Measurements from ENCODE around the gene BRD3OS. TPM values are rescaled to one million over a fixed set of nuclear protein-coding genes. Genes with fewer than 3 reads are reported as not detected.

BRD3OS gene
- total RNA-seq, 4 donors from 2014 or later = 1.8 to 6.2 (median 4.3) TPM

DNA sequence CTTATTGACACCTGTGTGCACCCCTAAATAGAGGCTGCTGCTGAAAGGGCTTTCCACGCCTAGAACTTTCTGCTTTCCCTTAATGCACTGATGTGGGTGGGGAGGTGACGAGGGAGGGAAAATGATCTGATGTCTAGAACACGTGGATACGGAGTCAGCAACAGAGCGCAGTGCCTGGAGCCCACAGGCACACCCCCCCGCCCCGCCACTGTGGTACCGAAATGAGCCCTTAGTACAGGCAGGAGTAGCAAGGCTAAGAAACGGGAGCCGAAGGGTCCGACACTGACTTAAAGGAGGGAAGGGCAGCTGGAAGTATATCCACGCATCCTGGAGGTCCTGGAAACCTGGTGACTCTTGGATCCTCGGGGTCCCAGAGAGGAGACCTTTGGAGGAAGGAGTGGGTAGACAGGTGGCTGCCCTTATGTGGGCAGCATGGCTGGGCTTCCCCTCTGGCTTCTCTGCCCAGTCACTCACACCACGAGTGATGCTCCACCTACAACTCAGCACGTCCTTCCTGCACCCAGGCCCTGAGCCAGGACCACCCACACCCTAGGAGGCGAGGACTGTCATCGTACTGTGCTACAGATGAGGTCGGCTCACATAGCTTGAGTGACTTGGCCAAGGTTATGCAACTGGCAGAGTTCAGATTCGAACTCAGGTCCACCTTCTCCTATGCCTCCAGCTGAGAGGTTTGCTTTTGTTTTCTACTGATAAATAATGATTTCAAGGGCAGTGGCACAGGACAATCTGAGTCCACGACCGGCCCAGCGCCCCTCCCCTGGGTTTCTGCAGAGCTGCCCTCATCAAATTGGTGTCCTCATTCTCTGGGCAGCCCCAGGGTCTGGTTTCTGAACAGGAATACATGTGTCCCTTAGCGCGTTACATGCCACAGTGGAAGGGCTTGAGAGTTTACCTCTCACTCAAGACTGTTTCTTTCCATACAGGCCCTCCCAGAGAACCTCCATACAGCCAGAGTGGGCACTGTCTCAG is 28.5 kb upstream of the BRD3OS start:
- DNase-seq = no peak
- H3K27ac ChIP-seq = no peak overlapping the region
- no peaks in the 10 kb centered on the region for H3K9me3 ChIP-seq
- intact Hi-C loops (cut with DNase I) = no loop called here
- H3K4me1 ChIP-seq = peaks cover 12 to 24% (median 16%) of the 10 kb centered on the region in 3 donors
- peaks cover 0 to 40% (median 0%) of the 10 kb centered on the region in 4 donors for H3K27me3 ChIP-seq
- no peak for TF ChIP-seq POLR2A (IDR thresholded peaks at IDR 0.05)
- TF ChIP-seq, protein P1, sequence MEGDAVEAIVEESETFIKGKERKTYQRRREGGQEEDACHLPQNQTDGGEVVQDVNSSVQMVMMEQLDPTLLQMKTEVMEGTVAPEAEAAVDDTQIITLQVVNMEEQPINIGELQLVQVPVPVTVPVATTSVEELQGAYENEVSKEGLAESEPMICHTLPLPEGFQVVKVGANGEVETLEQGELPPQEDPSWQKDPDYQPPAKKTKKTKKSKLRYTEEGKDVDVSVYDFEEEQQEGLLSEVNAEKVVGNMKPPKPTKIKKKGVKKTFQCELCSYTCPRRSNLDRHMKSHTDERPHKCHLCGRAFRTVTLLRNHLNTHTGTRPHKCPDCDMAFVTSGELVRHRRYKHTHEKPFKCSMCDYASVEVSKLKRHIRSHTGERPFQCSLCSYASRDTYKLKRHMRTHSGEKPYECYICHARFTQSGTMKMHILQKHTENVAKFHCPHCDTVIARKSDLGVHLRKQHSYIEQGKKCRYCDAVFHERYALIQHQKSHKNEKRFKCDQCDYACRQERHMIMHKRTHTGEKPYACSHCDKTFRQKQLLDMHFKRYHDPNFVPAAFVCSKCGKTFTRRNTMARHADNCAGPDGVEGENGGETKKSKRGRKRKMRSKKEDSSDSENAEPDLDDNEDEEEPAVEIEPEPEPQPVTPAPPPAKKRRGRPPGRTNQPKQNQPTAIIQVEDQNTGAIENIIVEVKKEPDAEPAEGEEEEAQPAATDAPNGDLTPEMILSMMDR (IDR thresholded peaks at IDR 0.05) = no peak
- WGBS, 2 donors = 54 to 62% methylated on average over 21 to 23 of the region's 24 CpGs
- no peak overlapping the region for H3K4me3 ChIP-seq
- no peaks in the 10 kb centered on the region for H3K36me3 ChIP-seq

DNA sequence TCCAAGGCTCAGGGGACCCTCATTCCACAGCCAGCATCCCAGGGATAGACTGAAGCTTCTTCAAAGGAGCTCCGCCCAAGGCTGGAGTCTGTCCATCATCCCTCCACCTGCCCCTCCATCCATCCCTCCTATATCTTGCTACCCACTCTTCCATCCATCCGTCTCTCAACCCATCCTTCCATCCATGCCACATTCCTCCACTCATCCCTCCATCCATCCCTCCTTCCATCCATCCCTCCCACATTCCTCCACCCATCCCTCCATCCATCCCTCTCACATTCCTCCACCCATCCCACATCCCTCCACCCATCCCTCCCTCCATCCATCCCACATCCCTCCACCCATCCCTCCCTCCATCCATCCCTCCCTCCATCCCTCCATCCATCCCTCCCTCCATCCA is 27.7 kb upstream of the BRD3OS start:
- H3K36me3 ChIP-seq = no peaks in the 10 kb centered on the region
- no peak for TF ChIP-seq POLR2A (IDR thresholded peaks at IDR 0.05)
- TF ChIP-seq, protein P1 (IDR thresholded peaks at IDR 0.05) = no peak
- no peaks in the 10 kb centered on the region for H3K9me3 ChIP-seq
- H3K27ac ChIP-seq = no peak overlapping the region
- peaks cover 12 to 19% (median 16%) of the 10 kb centered on the region in 3 donors for H3K4me1 ChIP-seq
- H3K4me3 ChIP-seq = no peak overlapping the region
- intact Hi-C loops (cut with DNase I) = no loop called here
- 82 to 91% methylated on average over 2 of the region's 2 CpGs for WGBS, 2 donors
- peaks cover 0 to 35% (median 0%) of the 10 kb centered on the region in 4 donors for H3K27me3 ChIP-seq
- DNase-seq = no peak

DNA sequence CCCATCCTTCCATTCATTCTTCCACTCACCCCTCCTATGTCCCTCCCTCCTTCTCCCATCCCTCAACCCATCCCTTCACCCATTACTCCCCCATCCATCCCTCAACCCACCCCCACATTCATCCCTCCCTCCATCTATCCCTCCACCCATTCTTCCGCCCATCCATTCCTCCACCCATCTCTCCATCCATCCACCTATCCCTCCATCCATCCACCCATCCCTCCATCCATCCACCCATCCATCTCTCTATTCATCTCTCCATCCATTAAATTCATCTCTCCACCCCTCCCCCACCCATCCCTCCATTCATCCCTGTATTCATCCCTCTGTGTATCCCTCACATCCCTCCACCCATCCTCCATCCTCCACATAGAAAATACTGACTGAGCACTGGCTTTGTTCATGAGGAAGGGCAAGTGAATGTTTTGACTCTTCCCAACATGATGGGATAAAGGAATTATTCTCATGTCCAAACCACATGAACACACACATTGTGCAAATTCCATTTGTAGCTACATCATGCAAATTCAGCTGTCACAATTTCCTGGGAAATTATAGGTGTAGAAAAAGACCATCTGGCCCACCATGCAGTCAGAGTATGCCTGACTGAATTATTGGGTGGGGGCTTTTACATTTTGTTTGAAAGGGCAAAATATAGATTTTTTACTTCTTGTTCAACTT is 26.2 kb upstream of the BRD3OS start:
- Histone ChIP-seq H3K27ac (no peak overlapping the region), H3K36me3 (no peaks in the 10 kb centered on the region), H3K9me3 (no peaks in the 10 kb centered on the region), H3K4me1 (peaks cover 2 to 6% (median 4%) of the 10 kb centered on the region in 3 donors), H3K4me3 (no peak overlapping the region), H3K27me3 (peaks cover 0 to 35% (median 0%) of the 10 kb centered on the region in 4 donors)
- no peak for DNase-seq
- 83 to 92% methylated on average over 1 of the region's 1 CpG for WGBS, 2 donors
- intact Hi-C loops (cut with DNase I) = no loop called here
- TF ChIP-seq, protein P1 (IDR thresholded peaks at IDR 0.05) = no peak
- no peak for TF ChIP-seq POLR2A (IDR thresholded peaks at IDR 0.05)

DNA sequence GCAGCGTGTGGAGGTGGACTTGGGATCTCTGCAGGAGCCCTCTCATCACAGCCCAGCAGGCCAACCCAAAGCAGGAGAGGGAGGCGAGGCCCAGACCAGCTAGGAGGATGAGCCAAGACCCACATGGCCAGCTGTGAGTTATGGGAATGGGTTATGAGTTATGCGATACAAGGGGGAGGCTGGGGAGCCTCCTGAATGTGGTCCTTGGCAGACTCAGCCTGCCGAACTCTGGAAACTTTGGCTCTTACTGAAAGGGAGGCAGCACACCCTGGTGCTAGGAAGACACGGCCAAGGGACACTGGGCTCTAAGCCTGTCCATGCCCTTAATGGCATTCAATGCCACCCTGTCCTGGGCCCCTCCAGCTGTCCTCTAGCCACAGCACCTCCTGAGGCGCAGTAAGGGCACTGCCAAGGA is 25.4 kb upstream of the BRD3OS start:
- intact Hi-C loops (cut with DNase I) = no loop called here
- no peak overlapping the region for H3K4me3 ChIP-seq
- peaks cover 0 to 35% (median 0%) of the 10 kb centered on the region in 4 donors for H3K27me3 ChIP-seq
- TF ChIP-seq POLR2A (IDR thresholded peaks at IDR 0.05) = no peak
- TF ChIP-seq, protein P1 (IDR thresholded peaks at IDR 0.05) = no peak
- no peaks in the 10 kb centered on the region for H3K4me1 ChIP-seq
- no peaks in the 10 kb centered on the region for H3K9me3 ChIP-seq
- no peaks in the 10 kb centered on the region for H3K36me3 ChIP-seq
- DNase-seq = no peak
- 70 to 74% methylated on average over 2 to 4 of the region's 6 CpGs for WGBS, 2 donors
- no peak overlapping the region for H3K27ac ChIP-seq

DNA sequence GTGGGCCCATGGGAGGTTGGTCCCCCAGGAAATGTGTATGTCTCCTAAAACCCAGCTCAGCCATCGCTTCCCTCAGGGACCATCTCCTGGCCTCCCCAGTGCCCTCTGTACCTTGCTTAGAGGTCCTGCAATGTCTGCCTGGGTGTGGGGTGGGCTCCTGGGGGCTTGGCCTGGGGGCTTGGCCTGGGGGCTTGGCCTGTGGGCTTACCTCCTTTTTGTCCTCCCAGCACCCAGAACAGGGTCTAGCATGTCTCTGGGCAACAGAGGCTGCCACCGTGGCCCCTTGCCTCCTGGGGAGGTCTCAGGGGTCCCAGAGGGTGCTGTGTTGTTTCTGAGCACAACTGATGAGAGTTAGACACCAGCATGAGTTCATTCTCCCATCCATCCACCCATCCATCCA is 22.5 kb upstream of the BRD3OS start:
- H3K4me1 ChIP-seq = no peaks in the 10 kb centered on the region

More for the DNA sequence above, 22.5 kb upstream of the BRD3OS start:
- Histone ChIP-seq H3K9me3 (no peaks in the 10 kb centered on the region), H3K36me3 (no peaks in the 10 kb centered on the region), H3K4me3 (no peak overlapping the region), H3K27ac (no peak overlapping the region), H3K27me3 (peaks cover 0 to 20% (median 0%) of the 10 kb centered on the region in 4 donors)
- no peak for DNase-seq
- TF ChIP-seq POLR2A (IDR thresholded peaks at IDR 0.05) = no peak
- TF ChIP-seq, protein P1 (IDR thresholded peaks at IDR 0.05) = no peak
- WGBS, 2 donors = 60 to 76% methylated on average over 2 of the region's 2 CpGs
- intact Hi-C loops (cut with DNase I) = no loop called here

Data from esophagus squamous epithelium (tissue), 5 donors.